ENCODE data around the gene FCRL5. TPM values are rescaled to one million over a fixed set of nuclear protein-coding genes. Genes with fewer than 3 reads are reported as not detected.
A peak's percentile ranks its signal among the peaks of the same experiment; 100 is the strongest.

FCRL5 gene
- polyA plus RNA-seq, 3 donors, result 0.09 to 0.23 (median 0.16) TPM

DNA sequence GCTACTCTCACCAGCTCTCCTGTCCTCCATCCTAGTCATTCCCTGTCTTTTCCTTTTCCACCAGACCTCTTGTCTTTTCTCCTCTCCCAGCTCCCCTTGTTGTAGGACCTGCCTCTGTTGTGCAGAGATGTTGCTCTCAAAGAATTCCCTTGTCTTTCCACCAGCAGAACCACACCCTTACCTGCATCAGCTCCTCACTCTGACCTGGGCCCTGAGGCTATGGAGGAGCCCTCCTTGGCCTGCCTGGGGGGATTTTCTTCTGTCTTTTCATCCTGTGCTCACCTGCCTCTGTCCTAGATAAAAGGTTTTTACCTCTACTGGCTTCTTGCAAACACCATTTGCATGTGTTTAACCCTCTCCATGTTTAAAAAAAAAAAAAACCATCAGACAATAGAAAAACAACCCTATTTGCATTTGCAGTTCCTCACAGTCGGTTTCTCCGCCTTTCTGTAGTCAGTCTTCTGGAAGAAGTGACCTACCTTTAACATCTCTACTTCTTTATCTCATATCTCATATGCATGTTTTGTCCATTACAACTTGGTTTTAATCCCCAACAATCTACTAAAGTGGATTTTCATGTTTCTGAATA, 12.1 kb downstream of the FCRL5 start:
- no peak for DNase-seq (ENCODE audit: extremely low read depth in 1 of 11, low read depth in 9 of 11, low spot score in 4 of 11)

GRCh38 chr1:157539568-157539967, 12.7 kb downstream of the FCRL5 start:
- no peak for DNase-seq (ENCODE audit: extremely low read depth in 1 of 11, low read depth in 9 of 11, low spot score in 4 of 11)

DNA sequence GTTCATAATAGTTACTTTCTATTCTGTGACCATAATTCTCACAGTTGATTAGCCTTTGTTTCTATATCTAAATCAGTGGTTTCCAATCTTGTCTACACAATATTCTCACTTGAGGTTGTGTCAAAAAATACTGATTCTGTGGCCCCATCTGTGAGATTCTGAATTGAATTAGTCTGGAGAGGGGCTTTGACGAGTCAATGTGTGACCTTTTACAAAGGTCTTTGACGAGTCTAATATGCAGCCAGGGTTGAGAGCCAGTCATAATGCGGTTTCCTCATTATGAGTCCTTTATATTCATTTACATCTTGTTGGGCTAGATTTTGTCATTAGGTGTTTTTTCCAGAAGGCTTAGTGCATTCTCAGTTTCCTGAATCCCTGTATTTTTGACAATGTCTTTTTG, 19.7 kb downstream of the FCRL5 start:
- DNase-seq (ENCODE audit: extremely low read depth in 1 of 11, low read depth in 9 of 11, low spot score in 4 of 11), result no peak

DNA sequence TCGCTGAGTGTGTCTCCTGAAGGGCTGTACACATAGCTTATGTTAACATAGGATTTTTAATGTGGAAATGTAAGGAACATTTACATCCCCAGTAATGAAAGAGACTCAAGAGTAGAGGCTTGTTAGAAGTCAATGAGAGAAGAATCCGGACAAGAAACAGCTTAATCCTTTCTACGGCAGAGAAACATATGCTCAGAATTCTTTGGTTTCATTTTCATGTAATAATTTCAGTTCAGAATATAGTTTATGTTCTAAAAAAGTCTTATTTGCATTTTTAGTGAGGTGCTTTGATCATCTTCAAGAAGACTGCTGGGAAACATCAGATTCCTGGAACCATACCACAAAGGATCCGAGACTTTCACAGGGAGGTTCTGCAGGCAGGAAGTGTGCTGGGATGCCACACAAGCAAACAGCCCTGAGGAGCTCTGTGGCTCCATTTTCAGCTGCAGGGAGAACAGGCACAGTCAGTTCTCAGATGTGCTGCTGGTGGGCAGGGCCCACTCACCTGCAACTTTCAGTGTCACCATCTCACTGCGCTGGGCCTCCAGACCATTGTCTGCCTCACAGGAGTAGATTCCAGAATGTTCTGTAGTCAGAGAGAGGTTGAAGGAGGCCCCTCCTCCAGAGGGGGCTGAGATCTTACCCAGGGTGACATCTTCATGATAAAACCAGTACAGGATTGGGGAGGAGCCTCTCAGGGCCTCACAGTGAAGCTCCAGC, 28.4 kb downstream of the FCRL5 start:
- no peak for DNase-seq (ENCODE audit: extremely low read depth in 1 of 11, low read depth in 9 of 11, low spot score in 4 of 11)

GRCh38 chr1:157521056-157521455, 31.3 kb downstream of the FCRL5 start:
- DNase-seq (ENCODE audit: extremely low read depth in 1 of 11, low read depth in 9 of 11, low spot score in 4 of 11), result no peak

DNA sequence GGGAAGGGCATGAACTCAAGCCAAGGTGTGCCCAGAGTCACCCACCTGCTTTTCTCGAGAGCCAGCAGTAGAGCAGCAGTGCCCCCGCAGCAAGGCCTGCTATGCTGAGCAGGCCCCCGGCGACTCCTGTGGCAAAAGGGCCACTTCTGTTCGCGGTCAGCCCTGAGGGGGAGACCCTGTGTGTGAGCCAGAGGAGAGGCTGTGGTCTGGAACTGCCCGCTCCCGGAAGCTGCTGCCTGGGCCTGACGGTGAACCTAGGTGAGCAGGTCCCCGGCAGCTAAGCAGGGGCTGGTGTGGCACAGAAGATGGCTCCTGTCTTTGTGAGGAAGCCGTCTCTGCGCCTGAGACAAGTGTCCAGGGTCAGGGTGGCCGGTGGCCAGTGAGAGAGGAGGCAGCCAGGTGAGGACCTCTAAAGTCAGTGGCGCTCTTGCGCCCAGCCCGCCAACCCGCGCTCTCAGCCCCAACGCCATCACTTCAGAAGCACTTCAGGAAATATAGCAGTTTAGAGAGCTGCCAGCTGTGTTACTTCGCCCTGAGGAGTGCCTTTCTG, 31.9 kb downstream of the FCRL5 start:
- DNase-seq (ENCODE audit: extremely low read depth in 1 of 11, low read depth in 9 of 11, low spot score in 4 of 11), result no peak

DNA sequence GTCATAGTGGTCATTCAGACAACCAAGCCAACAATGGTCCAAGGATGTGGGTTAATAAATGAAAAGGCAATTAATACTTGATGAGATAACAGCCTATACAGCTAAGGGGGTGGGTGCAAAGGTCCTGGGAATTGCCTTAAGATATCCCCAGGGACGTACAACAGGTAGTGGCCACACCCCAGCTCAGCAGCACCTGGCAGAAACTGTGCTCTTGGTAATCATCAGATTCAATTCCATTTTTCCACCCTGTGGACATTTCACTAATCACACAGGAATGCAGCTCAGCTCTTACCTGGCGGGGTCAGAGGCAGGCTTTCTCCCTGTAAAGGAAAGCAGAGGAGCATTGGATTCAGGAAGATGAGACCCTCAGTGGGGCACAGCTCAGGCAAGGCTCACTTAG, 32.9 kb downstream of the FCRL5 start:
- DNase-seq (ENCODE audit: extremely low read depth in 1 of 11, low read depth in 9 of 11, low spot score in 4 of 11), result no peak

DNA sequence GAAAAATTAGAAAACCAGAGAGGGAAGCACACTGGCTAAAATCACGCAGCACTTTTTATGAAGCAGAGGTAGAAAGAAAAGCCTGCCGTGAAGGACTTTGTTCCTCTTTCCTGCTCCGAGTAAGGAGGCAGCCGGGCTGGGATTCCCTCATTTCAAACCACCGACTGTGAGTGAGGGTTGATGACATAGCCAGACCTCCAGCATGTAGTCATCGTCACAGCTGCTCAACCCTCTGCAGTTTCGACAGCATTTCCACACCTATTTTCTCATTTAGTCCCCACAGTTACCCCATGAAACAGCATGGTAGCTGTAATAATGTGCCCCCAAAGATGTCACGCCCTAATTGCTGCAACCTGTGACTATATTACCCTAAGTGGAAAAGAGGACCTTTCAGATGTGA, 35.3 kb downstream of the FCRL5 start:
- no peak for DNase-seq (ENCODE audit: extremely low read depth in 1 of 11, low read depth in 9 of 11, low spot score in 4 of 11)

- DNase-seq (ENCODE audit: extremely low read depth in 1 of 11, low read depth in 9 of 11, low spot score in 4 of 11), result no peak
These were observed 36.6 kb downstream of the FCRL5 start for GRCh38 chr1:157515709-157516108.

GRCh38 chr1:157515141-157515540, 37.2 kb downstream of the FCRL5 start:
- no peak for DNase-seq (ENCODE audit: extremely low read depth in 1 of 11, low read depth in 9 of 11, low spot score in 4 of 11)

DNA sequence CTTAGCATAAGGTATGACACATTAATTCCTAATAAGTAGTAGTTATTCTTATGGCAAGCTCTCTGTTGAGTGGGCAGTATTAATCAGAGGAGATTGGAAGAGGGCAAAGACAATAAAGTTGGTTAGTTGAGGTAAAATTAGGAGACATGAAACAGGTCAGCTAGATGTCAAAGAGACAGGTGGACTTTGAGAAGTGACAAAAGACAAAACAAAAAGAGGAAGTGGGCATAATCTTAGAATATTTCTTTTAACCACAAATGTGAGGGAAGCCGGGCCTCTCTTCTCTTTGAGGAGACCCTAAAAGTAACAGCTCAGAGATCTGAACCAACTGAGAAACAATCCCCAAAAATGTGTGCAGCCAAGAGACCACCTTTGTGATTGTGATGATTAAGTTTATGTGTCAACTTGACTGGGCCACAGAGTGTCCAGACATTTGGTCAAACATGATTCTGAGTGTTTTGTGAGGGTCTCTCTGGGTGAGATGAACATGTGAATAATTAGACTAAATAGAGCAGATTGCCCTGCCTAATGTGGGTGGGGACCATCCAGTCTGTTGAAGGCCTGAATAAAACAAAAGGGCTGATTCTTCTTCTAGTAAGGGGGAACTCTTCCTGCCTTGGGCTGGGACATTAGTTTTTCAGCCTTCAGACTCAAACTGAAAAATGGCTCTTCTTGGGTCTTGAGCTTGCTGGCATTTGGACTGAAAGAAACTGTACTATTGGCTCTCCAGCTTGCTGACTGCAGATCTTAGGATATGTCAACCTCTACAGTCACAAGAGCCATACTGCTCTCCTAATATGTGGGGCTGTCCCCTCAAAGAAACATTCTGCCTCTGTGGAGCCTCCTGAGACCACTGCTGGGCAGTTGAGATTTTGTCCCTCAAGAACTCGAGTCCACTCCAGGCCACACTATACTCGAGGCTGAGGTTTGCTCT, 40.0 kb downstream of the FCRL5 start:
- no peak for DNase-seq (ENCODE audit: extremely low read depth in 1 of 11, low read depth in 9 of 11, low spot score in 4 of 11)

DNA sequence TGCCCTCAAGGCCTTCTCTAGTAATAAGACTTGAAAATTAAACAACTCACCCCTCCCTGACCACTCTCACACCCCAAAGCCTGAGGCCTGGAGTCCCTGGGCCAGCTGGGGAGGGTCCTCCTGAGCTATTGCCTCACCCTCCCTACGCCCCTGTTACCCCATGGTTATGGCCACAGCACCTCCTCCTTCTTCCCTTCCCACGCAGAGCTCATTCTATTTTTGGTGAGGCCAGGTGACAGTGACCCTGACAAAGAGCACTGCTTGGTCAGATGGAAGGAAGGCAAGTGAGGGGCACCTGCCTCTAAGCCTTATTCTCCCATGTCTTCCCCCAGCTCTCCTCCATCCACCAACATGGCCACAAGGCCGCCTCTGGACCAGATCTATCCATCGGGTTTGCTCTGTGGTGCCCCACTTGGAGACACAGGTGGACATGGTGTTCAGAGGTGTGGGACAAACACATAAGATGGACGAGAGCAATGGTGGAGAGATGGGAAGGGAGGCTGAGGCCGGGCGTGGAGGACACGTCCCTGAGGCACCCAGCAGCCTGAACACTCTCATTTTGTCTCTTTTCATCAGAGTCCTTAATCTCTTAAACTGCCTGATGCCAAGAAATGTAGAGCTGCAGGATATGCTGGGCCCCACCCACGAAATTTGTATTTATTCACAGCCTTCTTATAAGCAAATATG, 42.6 kb downstream of the FCRL5 start:
- no peak for DNase-seq (ENCODE audit: extremely low read depth in 1 of 11, low read depth in 9 of 11, low spot score in 4 of 11)

DNA sequence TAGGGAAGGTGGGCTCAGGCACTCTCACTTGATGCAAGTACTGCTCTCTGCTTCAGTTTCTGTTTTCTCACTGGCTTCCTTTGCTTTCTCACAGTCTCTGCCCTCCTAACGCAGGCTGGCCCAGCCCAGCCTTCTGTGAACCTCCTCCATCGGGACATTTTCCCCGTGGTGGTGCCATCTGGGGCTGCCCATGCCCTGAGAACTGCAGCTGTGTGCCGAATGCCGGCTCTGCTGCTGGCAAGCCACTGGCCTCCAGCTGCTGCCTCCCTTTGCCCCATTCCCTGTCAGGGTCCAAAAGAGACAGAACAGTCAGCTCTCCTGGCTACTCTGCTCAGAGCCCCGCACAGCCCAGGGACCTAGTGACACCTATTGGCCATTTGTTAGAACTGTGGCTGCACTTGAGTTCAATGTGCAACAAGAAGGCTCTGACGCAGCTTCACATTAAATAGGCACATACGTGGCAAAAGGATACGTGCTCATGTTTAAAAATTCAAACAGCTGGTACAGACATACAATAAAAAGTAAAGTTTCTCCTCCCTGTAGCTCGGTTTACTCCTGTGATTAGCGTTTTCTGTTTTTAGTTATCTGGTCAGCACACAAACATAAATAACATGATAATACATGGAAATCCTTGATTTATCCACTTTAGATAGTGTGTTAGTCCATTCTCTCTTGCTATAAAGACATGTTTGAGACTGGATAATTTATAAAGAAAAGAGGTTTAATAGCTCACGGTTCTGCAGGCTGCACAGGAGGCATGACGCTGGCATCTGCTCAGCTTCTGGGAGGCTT, 46.6 kb downstream of the FCRL5 start:
- DNase-seq (ENCODE audit: extremely low read depth in 1 of 11, low read depth in 9 of 11, low spot score in 4 of 11), result peak in 6 of 11 donors; percentile 8 to 39 (median 27)

- DNase-seq (ENCODE audit: extremely low read depth in 1 of 11, low read depth in 9 of 11, low spot score in 4 of 11), result no peak
These were observed 47.7 kb downstream of the FCRL5 start for GRCh38 chr1:157504646-157505045.

DNA sequence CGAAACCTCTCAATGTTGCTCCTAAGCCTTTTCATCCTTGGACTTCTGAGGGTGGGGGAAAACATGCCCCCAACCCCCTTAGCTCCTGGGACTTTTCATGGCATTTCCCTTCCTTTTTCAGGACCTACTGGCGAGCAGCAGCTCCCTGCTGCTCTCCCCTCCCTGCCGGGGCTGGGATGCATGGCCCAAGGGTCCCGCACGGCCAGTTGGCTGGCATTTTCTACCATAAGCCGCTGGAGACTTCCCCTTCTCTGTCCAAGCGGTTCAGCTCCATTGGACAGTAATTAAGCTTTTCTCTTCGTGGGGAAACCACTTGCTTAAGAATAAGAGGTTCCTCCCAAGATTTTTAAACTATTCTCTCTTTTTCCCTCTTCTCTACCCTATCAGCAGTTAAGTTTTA, 52.8 kb downstream of the FCRL5 start:
- DNase-seq (ENCODE audit: extremely low read depth in 1 of 11, low read depth in 9 of 11, low spot score in 4 of 11), result peak in 3 of 11 donors; percentile 13 to 25 (median 20)

DNA sequence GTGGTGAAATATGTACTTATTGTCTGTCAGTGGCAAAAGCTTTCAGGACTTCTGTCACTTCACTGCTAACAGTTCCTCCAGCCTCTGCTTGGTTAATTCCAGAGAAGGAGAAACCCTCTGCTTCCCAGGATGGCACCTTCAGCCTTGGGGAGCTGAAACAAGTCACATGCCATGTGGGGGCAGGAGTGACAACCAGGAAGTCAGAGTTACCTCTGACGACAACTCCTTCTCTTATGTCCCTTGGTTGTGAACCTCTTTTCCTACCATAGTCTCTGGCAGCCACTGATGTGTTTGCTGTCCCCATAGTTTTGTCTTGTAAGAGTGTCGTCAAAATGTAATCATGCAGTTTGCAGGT, 53.6 kb downstream of the FCRL5 start:
- DNase-seq (ENCODE audit: extremely low read depth in 1 of 11, low read depth in 9 of 11, low spot score in 4 of 11), result no peak

DNA sequence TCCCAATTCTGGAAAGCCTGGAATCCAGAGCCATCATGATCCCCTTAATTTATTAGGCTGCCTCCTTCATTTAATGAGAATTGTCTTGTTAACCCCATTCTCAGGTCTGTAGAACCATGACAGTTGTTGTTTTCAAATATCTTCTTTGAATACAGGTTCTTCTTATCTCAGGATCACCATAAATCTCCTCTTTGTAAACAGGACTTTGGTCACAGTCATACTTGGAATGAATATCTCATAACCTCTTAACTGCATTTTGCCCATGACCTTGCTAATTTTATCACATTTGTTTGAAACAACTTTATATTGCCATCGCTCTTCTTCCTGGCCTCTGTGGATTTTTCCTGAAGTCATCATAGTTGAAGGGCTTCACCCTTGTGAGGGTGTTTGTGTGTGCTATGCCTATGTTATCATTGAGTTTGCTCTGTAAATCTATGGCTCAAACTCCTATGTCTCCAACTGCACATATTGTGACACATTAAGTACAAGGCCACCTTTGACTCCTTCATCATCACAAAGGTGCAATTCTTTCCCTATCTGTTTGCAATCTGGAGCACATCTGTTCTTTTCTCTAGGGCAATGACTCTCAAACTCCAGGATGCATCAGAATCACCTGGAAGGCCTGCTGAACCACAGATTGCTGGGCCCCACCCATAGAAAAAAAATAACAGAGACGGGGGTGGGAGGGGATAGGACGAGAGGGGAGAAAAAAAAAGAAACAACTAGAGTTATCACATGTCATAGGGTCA, 54.2 kb downstream of the FCRL5 start:
- DNase-seq (ENCODE audit: extremely low read depth in 1 of 11, low read depth in 9 of 11, low spot score in 4 of 11), result no peak

DNA sequence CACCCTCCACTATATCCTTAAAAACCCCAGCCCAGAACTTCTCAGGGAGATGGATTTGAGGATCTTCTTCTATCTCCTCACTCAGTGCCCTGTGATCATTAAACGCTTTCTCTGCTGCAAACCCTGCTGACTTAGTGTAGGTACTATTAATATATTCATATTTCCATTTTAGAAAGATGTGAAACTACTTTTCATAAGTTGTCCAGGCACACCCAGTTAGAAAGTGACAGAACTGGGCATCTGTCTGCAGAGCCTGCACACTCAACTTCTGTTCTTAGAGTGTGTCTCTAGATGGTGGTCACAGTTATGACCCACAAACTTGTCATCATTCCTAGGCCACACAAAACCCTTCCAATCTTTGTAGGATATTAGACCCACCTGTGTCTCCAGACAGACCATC, 55.0 kb downstream of the FCRL5 start:
- DNase-seq (ENCODE audit: extremely low read depth in 1 of 11, low read depth in 9 of 11, low spot score in 4 of 11), result no peak
